Stromal cell of bone marrow (primary cell): ENCODE results near the gene ARHGAP19.

Experiments used
- DNase-seq: peaks from one replicate; pipeline ENCODE4 v3.0.0-alpha.2; 2012; ENCODE audit warnings: low read depth

ARHGAP19 gene

GRCh38 chr10:97228775-97229157 lies 63.7 kb downstream of the ARHGAP19 start:
- DNase-seq = no peak

DNA sequence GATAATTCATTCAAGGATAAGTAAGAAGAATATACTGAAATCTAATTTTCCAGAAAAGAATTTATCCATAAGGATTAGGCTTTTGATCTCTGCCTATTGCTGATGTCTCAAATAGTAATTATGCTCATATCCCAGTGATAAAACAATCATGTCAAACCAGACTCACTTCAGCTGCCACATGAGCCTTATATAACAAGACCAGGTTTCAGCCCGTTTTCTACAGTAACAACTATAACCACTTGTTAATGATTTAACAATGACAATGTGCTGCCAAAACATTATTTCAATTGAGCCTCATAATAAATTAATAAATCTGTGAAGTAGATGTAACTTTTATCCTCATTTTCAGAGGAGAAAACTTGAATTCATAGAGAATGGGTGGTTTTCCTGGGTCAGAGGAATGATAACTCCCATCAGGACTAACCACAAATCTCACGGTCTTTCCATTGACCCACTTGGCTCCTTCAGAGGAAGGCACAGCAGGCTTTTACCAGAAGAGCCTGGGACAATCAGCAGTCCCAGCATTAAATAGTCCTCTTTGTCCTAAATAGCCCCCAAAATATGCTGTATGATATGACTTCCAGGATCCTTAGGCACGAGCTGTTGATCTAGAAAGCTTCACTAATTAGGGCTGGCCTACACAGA lies 64.2 kb downstream of the ARHGAP19 start:
- no peak for DNase-seq

DNA sequence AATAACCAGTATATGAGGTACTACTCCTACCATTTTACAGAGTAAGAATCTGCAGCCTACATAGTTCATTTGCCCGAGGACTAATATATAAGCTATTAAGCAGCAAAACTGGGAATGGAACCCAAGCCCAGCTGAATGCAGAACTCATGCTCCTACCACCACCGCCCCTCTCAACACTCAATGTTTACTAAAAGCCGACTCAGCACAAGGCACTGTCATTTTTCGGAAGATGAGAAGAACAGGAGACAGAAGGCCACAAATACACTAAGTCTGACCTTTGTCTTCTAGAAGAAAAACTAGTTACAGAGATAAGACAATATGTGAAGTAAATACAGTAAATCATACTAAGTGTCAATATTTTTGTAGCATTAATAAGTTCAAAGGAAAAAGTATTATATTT lies 66.0 kb downstream of the ARHGAP19 start:
- DNase-seq = no peak

GRCh38 chr10:97224483-97225435 lies 67.7 kb downstream of the ARHGAP19 start:
- DNase-seq = peak; percentile 14

- no peak for DNase-seq
Measured at GRCh38 chr10:97222326-97222961, 70.0 kb downstream of the ARHGAP19 start.

DNA sequence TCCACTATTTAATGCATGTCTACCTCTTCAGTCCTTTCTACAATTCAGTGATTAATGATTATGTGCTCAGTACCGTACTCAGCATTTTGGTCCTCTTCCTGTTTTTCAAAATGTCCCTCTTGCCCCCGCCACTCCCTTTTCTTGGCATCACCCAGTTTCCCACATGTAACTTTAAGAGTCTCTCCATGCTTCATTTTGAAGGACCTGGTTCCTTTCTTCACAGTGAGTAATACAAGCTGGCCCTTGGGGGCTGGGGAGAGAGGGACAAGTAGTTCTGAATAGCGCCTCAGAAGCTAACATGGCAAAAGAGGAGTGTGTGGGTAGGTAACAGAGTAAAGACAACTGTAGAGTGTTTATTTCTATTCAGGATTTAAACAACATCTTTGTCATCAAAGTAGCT lies 72.1 kb downstream of the ARHGAP19 start:
- DNase-seq = no peak

DNA sequence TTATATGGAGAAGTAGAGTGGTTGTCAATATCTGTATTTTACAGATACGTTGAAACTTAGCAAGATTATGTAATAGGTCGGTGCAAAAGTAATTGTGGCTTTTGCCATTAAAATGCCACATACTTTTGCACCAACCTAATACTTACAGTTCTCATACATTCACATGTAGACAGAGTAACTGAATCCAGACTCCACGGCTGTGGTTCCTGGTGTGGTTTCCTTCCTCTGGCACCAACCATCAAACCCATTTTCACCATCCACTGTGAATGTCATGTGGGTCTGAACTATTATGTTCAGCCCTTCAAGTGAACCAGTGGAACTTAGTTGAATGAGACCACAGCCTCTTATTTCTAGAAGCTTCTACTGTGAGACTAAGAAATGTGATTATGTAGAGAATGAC lies 75.1 kb downstream of the ARHGAP19 start:
- DNase-seq = no peak

- DNase-seq = no peak
Measured at GRCh38 chr10:97215619-97216260, 76.7 kb downstream of the ARHGAP19 start.

DNA sequence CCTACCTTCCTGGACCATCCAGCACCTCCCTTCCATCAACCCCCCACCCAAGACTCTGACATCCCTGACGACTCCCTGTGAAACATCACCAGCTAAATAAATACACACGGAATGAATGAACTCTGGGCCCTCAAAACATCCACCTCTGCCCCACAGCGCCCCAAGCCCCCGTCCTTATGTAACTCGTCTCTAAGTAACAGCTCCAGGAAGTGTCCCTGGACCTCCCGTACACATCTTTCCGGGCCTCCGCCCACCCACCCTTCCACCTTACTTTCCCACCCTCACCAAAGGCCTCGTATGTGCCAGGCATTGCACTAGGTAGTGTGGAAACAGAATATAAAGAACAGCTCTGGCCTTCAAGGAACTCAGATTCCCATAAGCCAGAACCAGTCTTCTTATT lies 79.0 kb downstream of the ARHGAP19 start:
- no peak for DNase-seq

DNA sequence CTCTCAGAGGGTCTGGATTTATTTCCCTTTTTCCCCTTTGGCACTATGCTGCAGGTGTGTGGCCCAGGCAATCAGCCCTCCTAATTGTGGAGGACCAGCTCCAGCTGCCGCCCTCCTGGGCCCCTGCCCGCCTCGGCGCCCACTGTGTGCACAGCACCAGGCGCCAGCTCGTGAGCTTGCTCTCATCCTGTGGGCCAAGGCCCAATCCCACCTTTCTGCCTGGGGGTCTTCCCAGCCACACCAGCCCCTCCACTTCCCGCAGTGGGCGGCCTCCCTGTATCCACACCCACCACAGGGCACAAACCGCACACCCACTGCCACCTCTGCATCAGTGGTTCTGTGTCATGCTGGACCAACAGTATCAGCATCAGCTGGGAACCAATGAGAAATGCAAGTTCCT lies 81.2 kb downstream of the ARHGAP19 start:
- no peak for DNase-seq

- DNase-seq = peak; percentile 35
Measured at GRCh38 chr10:97210543-97210960, 81.9 kb downstream of the ARHGAP19 start.

- no peak for DNase-seq
Measured at GRCh38 chr10:97207756-97208346, 84.6 kb downstream of the ARHGAP19 start.

GRCh38 chr10:97207131-97207530 lies 85.3 kb downstream of the ARHGAP19 start:
- no peak for DNase-seq

DNA sequence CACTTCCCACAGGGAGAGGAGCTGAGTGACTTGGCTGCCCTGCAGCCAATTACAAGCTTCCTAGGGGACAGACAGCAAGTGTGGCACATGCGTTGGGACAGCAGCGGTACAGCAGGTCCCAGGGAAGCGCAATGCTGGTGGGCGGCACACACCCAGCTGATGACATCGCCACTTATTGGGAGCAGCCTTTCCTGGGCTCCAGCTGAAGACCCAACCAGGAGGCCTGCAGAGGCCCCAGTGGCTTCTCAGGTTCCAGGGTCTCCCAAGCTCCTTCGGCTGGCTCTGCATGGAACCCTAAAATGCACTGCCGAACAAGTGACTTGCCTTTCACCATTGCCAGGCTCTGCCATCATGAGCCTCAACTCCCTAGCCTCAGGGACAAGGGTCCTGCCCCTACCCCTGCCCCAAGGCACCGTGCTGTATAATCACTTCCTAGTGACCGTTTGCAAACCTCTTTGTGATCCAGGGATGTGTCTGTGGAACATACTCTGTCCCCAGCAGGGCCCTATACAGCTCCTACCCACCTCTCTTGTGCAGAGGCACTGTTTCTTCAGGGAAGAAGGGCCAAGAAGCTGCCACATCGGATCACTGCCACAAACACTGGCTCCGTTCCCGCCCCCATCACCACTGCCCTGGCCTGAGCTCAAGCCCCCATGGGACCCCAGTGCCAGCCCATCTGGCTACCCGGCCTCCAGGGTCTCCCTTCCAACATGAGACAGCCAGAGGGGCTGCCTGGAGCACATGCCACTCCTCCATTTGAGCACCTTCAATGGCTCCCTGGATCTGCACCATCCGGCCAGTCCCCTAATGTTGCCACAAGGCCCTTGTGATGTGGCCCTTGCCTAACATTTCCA lies 87.4 kb downstream of the ARHGAP19 start:
- DNase-seq = no peak

DNA sequence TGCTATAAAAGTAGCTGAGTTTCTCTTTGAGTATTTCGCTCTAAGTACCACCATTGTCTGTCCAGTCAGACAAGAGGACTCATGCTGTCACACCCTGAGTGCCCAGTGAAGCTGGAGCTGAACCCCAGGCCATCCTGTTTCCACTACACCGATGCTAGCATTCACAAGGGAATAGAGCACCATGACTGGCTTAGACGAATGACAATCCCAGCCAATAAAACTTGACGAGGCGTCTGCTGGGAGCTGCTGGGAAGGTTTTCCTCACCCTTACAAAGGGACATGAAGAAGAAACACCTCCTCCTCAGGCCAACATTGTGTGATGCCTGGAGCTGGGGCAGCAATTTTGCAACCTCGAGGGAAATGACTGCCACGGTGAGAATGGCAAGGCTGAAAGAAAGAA lies 89.2 kb downstream of the ARHGAP19 start:
- no peak for DNase-seq

DNA sequence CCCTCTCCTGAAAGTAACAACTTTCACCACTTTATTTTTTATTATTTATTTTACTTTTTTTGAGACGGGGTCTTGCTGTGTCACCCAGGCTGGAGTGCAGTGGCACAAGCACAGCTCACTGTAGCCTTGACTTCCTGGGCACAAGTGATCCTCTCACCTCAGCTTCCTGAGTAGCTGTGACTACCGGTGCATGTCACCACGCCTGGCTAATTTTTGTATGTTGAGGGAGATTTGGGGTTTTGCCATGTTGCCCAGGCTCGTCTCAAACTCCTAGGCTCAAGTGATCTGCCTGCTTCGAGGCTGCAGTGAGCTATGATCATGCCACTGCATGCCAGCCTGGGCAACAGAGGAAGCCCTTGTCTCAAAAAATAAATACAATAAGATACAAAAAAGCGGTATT lies 91.8 kb downstream of the ARHGAP19 start:
- no peak for DNase-seq

GRCh38 chr10:97199152-97199551 lies 93.3 kb downstream of the ARHGAP19 start:
- DNase-seq = no peak

DNA sequence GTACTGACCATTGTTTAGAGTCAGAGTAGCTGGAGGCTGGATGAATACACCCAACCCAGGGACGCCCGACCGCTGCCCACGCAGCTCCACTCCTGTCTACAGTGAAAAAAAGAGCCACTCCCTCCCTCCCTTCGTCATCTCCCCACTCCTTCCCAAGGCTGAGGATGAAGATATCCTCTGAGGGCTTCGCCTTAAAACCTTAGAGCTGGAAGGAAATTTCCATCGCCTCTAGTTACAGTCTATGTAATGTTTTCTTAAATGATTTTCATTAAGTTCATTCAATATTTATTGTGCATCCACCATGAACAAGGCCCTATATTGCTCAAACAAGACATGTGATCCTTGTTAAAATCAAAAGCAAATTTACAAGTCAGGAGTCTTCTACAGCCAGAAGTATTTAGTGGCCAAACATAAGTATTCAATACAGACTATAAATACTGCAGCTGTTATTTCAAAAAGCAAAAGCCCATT lies 95.4 kb downstream of the ARHGAP19 start:
- DNase-seq = no peak

GRCh38 chr10:97196223-97197029 lies 96.0 kb downstream of the ARHGAP19 start:
- peak; percentile 15 for DNase-seq

DNA sequence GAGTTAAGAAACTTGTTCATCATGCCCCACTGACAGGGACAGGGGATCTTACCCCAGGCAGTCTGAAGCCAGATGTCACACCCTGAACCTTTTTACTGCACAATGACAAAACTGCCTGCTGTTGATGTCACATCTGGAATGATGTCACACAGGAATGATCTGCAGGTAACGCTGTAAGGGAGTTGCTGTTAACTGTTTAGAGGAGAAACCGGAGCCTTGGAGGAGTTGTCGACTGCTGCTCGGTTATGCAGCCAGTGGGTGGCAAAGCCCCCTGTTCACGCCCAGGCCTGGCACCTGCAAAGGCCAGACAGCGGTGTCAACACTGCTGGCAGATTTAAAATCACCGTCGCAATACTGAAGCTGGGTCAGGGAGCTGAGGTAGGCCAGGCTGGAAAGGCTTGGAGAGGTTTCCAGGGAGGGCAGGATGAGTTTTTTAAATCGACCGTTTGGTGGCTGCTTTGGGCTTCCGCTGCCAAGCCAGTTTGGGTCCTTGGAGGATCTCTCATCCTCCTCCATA lies 96.7 kb downstream of the ARHGAP19 start:
- no peak for DNase-seq
